ENCODE data around the gene FRMD4B.

DNA sequence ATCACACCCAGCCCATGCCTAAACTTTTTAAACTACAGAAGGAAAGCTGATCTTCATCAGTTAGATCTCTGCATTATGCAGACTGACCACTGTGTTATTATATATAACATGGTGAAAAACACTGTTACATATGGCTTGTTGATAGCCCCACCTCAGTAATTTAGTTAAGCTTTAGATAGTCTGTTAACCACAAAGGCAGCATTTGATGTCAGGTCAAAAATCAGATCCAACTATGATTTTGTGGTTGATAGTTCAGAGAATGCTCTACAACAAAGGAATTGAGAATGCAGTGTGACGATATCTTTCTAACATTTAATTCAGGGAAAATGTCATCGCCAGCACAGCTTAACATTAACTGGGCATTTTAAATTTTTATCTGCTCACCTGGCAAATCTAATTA, 225.8 kb downstream of the FRMD4B start:
- TF ChIP-seq EZH2 (IDR thresholded peaks at IDR 0.05; ENCODE audit: borderline replicate concordance, low read length): no peak
- TF ChIP-seq, protein P1, sequence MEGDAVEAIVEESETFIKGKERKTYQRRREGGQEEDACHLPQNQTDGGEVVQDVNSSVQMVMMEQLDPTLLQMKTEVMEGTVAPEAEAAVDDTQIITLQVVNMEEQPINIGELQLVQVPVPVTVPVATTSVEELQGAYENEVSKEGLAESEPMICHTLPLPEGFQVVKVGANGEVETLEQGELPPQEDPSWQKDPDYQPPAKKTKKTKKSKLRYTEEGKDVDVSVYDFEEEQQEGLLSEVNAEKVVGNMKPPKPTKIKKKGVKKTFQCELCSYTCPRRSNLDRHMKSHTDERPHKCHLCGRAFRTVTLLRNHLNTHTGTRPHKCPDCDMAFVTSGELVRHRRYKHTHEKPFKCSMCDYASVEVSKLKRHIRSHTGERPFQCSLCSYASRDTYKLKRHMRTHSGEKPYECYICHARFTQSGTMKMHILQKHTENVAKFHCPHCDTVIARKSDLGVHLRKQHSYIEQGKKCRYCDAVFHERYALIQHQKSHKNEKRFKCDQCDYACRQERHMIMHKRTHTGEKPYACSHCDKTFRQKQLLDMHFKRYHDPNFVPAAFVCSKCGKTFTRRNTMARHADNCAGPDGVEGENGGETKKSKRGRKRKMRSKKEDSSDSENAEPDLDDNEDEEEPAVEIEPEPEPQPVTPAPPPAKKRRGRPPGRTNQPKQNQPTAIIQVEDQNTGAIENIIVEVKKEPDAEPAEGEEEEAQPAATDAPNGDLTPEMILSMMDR (conservative IDR thresholded peaks at IDR 0.05 in 1 of 2, IDR thresholded peaks at IDR 0.05 in 1 of 2; ENCODE audit: extremely low read depth in 1 of 2, insufficient read depth in 1 of 2, low read depth in 1 of 2, low read length in 2 of 2): no peak
